LHCN-M2 (cell line): ENCODE data around the gene SFR1. TPM values are rescaled to one million over a fixed set of nuclear protein-coding genes. Genes with fewer than 3 reads are reported as not detected.

Source experiments
- DNase-seq: peaks from one replicate; pipeline ENCODE4 v3.0.0-alpha.2; 2012; ENCODE audit warnings: low read depth
- total RNA-seq: library from RNA; depleted of rRNA; stranded (reverse); fragments of >200 nt; gene quantifications from 2 replicates; pipeline ENCODE4 v1.2.3, GENCODE V29; 2014

The SFR1 gene
- total RNA-seq, 1 experiment from 2014 or later: 13.1 TPM

DNA sequence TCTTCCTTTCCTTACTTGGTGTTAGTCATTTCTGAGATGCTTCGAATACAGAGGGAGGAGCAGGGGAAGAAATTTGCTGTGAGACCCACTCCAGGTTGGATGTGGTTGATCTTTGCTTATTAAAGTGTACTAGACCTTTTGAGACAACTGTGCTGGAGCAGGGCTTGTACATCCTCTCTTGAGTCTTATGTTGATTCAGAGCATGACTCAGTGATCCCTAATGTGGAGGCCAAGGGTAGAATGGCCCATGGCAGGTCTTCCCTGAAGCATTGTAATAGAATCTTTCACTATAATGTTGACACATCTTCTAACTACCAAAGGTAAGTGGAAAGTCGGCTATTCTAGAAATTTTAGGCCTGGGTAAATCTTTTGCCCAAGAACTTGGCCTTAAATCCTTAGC lies 17.0 kb upstream of the SFR1 start:
- DNase-seq: peak; percentile 54

- peak; percentile 87 for DNase-seq
These were observed 11.9 kb upstream of the SFR1 start for GRCh38 chr10:104109908-104110662.

GRCh38 chr10:104113376-104113956 lies 8.5 kb upstream of the SFR1 start:
- no peak for DNase-seq

DNA sequence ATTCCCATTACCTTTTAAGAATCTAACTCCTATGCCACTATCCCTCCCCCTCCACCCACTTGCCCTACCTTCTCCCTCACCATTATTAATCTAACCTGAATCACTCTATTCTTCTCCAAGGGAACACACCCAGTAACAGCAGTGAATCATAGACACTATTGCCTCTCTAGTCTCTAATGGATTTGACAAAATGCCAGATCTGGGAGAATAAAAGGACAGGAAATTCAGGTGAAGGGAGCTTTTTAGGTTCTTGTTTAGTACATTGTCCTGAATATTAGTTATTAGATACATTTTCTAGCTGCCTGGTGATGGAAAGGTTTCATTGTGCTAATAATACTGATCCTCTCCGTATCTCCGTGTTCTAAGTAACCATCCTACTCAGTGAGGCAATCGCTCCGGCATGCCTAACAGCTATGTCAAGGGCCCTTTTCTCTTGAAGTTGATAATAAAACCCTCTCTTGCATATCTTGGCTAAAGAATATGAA lies 4.1 kb upstream of the SFR1 start:
- peak; percentile 40 for DNase-seq

DNA sequence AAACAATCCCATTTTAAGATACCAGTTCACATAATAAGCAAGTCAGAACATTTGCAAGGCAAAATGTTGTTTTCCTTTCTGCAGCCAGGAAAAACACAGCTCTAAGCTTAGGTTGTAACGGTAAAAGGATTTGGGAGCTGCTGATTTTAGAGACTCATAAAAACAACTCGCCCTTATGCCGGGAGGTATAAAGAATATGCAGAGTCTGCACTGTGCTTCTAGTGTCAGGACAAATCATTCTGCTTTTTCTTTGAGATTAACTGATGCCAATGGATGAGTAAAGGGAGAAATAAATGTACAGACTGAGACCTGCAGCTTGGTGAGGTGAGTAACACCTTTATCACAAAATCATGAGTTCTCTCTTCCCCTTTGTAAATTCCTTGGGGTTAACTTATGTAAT lies 2.0 kb upstream of the SFR1 start:
- no peak for DNase-seq

DNA sequence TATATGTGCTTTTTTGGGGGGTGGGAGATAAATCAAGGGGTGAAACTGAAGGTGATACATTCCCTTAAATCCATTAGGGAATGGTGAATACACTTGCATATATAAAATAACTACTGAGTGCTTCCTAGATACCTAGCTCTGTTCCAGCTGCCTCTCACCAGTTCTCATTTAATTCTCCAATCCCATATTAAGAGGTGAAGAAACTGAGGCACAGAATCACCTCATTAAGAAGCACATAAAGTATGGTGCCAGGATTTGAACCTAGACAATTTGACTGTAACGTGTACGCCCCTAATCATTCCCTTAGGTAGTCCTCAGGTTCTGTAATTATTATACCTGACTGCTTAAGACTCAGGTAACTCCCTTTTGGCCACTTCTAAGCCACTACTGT lies 1.5 kb upstream of the SFR1 start:
- no peak for DNase-seq

DNA sequence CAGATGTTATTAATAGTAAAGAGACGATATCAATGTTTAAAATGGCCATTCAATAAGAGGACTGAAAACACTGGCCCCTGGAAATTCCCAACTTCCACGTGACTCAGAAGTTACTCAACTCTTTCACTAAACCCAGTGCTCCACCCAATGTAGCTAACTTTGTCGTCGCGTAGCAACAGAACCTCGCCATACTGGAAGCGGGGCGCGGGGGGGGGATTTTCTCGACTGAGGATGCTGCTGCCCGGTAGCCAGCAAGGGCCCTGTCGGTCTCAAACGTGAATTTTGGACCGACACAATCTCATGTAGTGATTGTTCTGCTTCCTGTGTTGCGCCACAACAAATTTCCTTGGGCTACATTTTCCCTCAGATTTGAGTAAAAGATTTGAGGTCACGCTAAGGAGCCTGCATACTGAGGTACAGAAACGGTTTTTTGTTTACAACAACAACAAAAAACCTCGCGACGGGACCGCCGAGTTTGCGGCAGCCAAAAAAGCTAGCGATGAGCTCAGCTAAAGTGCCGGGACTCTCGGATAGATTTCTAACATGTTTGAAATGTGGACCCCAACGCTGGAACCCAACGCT lies 977 bp upstream of the SFR1 start:
- peak; percentile 96 for DNase-seq

DNA sequence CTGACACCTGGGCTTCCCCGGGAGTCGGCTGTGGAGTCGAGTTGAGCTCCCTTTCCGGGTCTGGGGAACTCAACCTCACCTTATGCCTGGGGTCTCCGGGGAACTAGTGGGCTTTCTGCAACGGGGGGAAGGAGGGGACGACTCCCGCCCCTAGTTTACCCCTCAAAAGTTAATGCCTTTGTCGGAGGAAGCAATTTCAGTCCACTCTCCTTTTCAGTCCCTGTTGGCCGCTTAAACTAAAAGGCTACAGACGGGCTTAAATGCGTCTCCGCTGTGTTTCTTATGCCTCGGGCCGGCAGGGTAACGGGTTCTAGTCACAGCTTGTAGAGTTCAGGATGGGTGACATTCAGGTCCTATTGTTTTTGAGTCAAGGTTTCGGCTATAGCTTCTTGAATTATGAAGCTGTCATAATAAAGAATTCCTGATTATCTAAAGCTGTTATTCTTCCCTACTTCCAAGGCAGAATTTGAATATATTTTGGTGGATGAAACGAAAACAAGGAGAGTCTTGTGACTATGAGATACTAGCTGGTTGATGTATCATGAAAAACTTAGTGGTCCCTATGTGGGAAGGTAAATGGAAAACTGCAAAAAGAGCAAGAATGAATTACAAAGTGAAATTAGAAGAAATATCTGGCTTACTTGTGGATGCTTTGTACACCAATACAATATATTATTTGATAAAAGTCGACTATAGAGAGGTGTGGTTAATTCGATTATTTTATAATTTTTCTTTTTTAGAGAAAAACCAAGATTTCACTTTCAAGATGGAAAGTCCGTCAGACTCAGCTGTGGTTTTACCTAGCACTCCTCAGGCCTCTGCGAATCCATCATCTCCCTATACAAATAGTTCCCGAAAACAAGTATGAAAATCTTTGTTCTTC lies 495 bp downstream of the SFR1 start:
- no peak for DNase-seq

GRCh38 chr10:104123397-104123796 lies 1.4 kb downstream of the SFR1 start:
- DNase-seq: no peak

- DNase-seq: peak; percentile 37
These were observed 5.4 kb downstream of the SFR1 start for GRCh38 chr10:104127411-104127810.

GRCh38 chr10:104128214-104128613 lies 6.2 kb downstream of the SFR1 start:
- DNase-seq: peak; percentile 50

DNA sequence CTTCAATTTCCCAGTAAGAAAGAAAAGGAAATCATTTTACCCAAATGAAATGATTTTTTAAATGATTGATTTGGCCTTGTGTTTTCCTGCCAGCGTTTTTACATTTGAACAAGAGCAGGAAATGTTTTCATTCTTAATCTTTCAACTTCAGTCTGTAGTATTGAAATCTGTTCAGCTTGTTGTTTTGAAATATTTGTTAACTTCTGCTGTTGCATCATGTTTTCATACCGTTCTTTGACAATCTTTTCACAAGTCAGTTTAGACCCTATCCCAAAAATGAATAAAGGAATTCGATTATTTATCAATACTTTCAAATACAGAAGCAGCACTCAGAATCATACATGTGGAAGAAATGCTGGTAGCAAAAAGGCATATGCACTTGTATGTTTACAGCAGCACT lies 8.1 kb downstream of the SFR1 start:
- DNase-seq: no peak

GRCh38 chr10:104138131-104138530 lies 16.2 kb downstream of the SFR1 start:
- no peak for DNase-seq

DNA sequence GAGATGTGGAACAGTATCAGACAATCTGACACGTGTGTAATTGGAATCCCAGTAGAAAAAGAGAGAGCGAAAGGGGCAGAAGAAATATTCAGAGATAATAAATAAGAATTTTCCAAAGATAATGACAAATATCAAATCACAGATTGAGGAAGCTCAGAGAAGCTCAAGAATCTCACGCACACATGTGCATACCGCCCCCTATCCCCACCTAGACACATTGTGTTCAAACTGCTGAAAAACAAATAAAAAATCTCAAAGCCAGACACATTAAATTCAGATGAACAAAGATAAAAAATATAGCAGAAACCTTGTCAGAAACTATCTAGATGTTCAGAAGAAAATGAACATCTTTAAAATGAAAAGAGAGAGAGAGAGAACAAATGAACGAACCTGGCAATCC lies 17.2 kb downstream of the SFR1 start:
- no peak for DNase-seq

DNA sequence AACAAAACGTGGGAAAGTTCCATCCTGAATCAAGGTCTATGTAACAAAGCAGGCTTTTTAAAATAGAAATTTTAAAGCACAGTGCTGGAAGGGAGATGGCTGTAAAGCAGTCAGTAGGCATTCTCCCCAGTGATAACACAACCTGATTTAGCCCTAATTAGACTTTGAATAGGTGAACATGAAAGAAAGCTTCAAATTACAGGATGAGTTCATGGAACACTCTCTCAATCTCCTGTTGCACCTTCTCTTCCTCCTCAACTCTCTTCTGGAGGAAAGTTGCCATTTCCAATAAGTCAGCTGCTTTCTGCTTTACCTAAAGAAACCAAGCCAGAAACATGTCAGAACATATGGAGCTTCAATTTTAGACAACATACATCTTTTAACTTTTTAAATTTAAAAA lies 20.1 kb downstream of the SFR1 start:
- no peak for DNase-seq

- no peak for DNase-seq
These were observed 21.9 kb downstream of the SFR1 start for GRCh38 chr10:104143829-104144228.

DNA sequence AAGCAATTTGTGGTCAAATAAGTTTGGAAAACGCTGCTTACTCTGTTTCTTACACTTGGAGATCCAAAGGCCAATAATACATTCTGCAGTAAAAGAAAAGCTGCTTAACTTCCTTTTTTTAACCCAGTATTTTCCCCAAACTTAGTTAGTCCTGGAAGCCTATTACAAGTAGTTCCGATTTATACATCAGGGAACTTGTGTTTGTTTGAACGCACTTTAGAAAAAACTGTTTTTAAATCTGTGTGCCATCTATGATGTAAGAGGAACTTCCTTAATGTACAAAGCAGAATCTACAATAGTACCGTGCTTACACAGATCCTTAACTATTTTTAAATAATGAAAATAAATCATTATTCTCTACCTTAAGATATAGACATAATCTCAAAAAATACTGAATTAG lies 23.0 kb downstream of the SFR1 start:
- no peak for DNase-seq

DNA sequence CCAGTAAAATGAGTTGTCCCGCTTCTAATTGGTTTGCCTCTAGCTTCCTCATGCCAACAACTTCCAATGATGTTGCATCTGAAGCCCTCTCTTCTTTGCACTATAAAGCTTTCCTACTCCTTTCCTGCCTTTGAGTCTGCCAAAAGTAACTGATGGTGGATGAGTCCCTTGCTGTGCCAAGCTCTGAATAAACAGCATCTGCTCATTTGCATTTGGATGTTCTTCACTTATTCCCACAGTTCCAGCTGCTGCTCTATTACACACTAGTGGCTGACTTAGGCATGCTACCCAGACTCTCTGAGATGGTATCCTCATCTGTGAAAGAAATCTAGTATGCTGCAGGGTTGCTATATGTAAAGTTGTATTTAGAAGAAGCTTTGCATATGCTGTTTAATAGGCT lies 24.9 kb downstream of the SFR1 start:
- DNase-seq: peak; percentile 15

GRCh38 chr10:104150139-104150538 lies 28.2 kb downstream of the SFR1 start:
- no peak for DNase-seq

- DNase-seq: no peak
These were observed 29.8 kb downstream of the SFR1 start for GRCh38 chr10:104151737-104152136.

GRCh38 chr10:104155591-104155990 lies 33.6 kb downstream of the SFR1 start:
- no peak for DNase-seq
